HS-5 (cell line): ENCODE measurements around the gene CCDC78.

Experiments used
- DNase-seq: peaks from one replicate; pipeline ENCODE4 v3.0.0-alpha.2; 2012; ENCODE audit warnings: low read depth

Gene CCDC78

DNA sequence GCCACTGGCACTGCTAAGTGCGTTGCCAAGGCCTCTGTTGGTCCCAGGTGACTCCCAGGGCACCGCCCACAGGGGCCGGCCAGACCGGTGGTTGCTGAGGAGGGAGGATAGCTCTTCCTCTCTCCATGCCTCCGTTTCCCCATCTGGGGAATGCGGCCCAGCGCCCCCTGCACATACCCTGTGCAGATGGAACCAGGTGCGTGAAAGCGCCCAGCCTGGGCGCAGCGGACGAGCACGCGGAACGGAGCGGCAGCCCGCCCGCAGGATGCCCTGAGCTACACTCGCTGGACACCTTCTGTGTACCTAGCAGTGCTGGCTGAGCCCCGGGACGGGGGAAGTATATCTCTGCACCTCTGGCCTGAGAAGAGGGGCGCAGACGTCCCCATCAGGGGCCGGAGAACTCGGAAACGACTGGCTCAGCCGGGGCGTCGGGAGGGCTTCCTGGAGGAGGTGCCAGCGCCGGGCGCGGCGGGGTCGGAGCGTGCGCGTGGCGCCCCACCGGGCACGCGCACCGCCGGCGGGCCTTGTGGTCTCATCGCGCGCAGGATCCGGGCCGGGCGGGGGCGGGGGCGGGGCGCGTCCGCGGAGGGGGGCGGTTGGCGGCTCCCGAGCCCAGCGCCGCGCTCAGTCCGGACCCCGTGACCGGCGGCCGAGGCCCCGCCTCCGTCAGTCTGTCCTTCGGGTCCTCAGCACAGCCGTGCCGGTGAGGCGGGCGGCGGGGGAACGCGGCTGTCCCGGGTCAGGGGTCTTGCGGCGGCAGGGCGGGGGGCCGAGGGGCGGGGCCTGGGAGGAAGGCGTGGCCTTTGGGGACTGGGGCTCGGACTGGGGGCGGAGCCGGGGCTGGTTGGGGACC is at the start of gene CCDC78, which contains the start of gene HAGHL:
TSS of gene CCDC78 (minus strand) at position 6 of the 853 bp plus-strand sequence. CDS start 76 bp downstream, outside the sequence.
TSS of gene HAGHL (plus strand) at position 669 of the 853 bp plus-strand sequence. CDS start 404 bp downstream, outside the sequence.
- no peak for DNase-seq

DNA sequence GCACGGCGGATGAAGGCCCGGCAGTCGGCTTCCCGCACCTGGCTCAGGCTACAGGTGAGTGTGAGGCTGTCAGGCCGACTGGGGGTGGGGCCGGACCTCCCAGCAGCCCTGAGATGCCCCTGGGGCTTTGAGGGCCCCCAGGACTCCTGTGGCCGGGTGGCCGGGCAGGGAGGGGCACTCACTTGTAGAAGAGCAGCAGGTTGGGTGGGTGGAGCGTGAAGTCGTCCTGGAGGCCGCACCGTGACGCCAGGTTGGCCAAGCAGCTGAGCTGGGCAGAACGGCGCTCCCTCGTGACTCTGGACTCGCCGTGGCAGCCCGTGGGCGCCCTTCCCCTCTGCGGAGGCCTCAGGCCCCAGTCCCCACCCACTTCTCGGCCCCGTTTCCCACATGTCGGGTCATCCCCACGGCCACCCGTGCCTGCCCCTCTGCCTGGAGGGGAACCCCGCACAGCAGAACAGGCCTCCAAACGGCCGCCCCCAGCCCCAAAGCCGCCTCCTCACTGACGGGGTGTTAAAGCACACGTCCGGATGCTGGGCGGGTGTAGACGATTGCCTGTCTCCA is 49.1 kb upstream of the CCDC78 start:
- DNase-seq: no peak

- no peak for DNase-seq
Observed at GRCh38 chr16:774086-775001, 48.1 kb upstream of the CCDC78 start.

DNA sequence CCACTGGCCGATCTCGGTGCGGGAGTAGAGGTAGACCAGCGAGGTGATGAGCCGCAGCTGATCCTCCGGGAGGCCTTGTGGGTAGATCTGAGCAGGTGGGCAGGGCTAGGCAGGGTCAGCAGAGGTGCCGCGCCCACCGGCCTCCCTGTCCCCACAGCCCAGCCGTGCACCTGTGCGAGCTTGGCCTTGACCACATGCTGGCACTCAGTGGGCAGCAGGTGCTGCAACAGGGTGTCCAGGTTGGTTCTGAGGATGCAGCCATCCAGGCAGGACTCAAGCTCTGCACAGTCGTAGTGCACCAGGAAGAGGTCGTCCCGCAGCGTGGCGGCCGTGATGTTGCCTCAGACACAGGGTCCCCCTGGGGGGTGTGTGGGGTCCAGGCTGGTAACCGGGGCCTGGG is 46.7 kb upstream of the CCDC78 start:
- no peak for DNase-seq

GRCh38 chr16:770411-770810 is 44.2 kb upstream of the CCDC78 start:
- no peak for DNase-seq

- DNase-seq: no peak
Observed at GRCh38 chr16:769934-770333, 43.7 kb upstream of the CCDC78 start.

DNA sequence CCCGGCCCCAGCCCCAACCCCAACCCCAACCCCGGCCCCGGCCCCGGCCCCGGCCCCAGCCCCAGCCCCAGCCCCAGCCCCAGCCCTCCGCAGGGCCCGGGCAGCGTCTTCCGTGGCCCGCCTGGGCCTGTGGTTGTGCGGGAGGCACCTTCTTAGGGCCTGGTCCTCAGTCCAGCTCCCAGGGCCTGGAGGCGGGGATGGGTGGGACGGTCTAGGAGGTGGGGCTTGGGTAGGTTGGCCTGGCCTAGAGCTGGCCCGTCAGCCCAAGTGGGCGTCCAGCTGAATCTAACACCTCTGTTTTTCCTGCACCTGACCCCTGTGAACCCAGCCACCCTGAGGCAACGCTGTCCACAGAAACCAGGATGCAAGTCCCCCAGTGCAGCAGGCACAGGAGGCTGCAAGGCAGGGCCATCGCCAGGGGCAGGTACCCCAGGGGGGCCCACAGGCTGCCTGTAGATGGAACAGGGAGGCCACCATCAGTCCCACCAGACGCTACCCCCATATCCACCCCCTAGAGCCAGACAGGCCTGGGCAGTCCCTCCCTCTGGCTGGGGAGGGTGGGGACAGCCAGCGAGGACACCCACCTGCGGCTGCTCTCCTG is 43.0 kb upstream of the CCDC78 start:
- DNase-seq: no peak

- DNase-seq: no peak
Observed at GRCh38 chr16:768428-768827, 42.2 kb upstream of the CCDC78 start.

DNA sequence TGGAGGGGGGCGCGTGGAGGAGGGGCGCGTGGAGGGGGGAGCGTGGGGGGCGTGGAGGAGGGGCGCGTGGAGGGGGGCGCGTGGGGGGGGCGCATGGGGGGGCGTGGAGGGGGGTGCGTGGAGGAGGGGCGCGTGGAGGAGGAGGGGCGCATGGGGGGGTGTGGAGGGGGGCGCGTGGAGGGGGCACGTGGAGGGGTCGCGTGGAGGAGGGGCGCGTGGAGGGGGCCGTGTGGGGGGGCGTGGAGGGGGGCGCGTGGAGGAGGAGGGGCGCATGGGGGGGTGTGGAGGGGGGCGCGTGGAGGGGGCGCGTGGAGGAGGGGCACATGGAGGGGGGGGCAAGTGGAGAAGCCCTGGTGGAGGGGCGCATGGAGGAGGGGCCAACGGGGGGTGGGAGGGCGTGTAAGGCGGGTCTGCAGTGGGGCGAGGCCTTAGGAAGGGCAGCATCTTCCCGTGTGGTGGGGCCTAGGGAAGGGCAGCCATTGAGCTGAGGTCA is 41.5 kb upstream of the CCDC78 start:
- no peak for DNase-seq

- DNase-seq: no peak
Observed at GRCh38 chr16:766820-767640, 40.8 kb upstream of the CCDC78 start.

DNA sequence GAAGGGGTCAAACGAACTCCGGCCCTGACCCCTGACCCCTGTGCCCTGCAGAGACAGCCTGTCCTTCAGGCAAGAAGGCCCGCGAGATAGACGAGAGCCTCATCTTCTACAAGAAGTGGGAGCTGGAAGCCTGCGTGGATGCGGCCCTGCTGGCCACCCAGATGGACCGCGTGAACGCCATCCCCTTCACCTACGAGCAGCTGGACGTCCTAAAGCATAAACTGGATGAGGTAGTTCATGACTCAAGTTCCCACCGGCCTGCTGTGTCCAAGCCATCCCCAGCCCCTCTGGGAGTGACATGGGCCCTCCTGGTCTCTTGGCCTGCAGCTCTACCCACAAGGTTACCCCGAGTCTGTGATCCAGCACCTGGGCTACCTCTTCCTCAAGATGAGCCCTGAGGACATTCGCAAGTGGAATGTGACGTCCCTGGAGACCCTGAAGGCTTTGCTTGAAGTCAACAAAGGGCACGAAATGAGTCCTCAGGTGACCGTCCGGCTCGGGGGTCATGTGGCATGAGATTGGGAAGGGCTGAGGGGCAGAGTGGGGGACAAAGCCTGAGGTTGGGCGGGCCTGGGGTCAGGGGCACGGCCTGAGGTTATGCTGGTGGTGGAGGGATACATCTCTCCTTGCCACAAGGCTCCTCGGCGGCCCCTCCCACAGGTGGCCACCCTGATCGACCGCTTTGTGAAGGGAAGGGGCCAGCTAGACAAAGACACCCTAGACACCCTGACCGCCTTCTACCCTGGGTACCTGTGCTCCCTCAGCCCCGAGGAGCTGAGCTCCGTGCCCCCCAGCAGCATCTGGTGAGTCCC is 40.0 kb upstream of the CCDC78 start:
- DNase-seq: no peak

DNA sequence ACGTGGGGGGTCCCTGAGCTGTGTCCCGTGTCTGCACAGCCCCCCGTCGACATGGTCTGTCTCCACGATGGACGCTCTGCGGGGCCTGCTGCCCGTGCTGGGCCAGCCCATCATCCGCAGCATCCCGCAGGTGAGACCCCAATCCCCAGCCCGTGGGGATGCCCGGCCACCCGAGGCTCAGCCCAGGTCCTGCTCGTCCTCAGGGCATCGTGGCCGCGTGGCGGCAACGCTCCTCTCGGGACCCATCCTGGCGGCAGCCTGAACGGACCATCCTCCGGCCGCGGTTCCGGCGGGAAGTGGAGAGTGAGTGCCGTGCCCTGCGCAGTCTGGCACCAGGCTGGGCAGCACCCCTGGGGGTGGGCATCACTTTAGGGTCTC is 39.2 kb upstream of the CCDC78 start:
- DNase-seq: no peak

DNA sequence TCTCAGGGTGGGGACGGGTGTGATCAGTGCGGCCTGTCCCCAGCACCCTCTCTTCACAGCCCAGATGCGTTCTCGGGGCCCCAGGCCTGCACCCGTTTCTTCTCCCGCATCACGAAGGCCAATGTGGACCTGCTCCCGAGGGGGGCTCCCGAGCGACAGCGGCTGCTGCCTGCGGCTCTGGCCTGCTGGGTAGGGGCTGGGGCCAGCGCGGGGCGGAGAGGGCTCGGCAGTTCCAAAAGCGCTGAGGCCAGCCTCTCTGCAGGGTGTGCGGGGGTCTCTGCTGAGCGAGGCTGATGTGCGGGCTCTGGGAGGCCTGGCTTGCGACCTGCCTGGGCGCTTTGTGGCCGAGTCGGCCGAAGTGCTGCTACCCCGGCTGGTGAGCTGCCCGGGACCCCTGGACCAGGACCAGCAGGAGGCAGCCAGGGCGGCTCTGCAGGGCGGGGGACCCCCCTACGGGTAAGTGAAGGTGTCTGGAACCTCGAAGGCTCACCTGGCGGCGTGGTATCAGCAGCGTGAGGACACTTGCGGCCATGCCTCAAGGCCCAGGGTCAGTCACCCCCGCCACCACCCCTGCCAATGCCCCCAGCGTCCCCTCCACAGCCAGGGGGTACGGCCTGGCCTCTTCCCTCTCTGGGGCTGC is 38.7 kb upstream of the CCDC78 start:
- no peak for DNase-seq

DNA sequence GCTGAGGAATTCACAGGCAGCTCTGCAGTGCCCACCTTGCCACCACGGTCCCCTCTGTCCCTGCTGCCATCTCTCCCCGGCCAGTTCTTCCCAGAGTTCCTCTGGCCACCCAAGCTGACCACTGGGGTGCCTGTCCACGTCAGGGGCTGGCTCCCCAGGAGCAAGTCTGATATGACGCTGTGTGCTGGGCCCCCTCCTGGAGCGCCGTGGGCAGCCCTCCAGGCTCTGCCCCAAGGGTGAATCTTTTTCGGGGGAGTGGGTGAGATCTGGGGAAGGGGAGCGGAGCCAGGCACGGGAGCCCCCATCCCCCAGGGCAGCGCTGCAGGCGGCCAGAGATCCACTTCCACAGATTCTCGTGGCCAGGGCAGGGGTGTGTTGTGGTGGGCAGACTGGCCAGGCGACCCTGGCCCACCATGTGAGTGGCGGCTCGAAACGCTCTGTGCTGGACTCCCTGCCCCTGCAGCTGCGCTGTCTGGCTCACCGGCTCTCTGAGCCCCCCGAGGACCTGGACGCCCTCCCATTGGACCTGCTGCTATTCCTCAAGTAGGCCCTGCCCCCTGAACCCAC is 38.0 kb upstream of the CCDC78 start:
- DNase-seq: no peak

- DNase-seq: no peak
Observed at GRCh38 chr16:763369-764183, 37.3 kb upstream of the CCDC78 start.

GRCh38 chr16:762595-763268 is 36.5 kb upstream of the CCDC78 start:
- DNase-seq: no peak

- no peak for DNase-seq
Observed at GRCh38 chr16:761625-762513, 35.6 kb upstream of the CCDC78 start.
